ENCODE results near the gene AMZ1. TPM values are rescaled to one million over a fixed set of nuclear protein-coding genes. Genes with fewer than 3 reads are reported as not detected.
A peak's percentile ranks its signal among the peaks of the same experiment; 100 is the strongest.

The AMZ1 gene, protein sequence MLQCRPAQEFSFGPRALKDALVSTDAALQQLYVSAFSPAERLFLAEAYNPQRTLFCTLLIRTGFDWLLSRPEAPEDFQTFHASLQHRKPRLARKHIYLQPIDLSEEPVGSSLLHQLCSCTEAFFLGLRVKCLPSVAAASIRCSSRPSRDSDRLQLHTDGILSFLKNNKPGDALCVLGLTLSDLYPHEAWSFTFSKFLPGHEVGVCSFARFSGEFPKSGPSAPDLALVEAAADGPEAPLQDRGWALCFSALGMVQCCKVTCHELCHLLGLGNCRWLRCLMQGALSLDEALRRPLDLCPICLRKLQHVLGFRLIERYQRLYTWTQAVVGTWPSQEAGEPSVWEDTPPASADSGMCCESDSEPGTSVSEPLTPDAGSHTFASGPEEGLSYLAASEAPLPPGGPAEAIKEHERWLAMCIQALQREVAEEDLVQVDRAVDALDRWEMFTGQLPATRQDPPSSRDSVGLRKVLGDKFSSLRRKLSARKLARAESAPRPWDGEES
- 0.26 and 0.33 TPM in 2 replicates for total RNA-seq
- 0.23 and 0.26 TPM in 2 replicates for polyA plus RNA-seq
- polyA plus RNA-seq (2012) = 0.21 and 0.22 TPM in 2 replicates
- 0.26 and 0.82 TPM in 2 replicates for polyA minus RNA-seq (ENCODE audit: low replicate concordance)

- Histone ChIP-seq H3K36me3 (ENCODE audit: control insufficient read depth, insufficient read depth, low read length) (no peaks in the 10 kb centered on the region), H3K4me1 (ENCODE audit: control insufficient read depth, extremely low read depth, insufficient read depth, low read length) (peaks cover 6% of the 10 kb centered on the region), H3K9ac (ENCODE audit: insufficient read depth, low read length) (peak within 1 kb of the TSS; percentile 16), H3K79me2 (ENCODE audit: control insufficient read depth, insufficient read depth, low read length) (no peaks in the 10 kb centered on the region), H2AFZ (ENCODE audit: low read length) (no peak within 1 kb of the TSS), H3K4me3 (replicated peaks in 1 of 4; ENCODE audit: control extremely low read depth in 1 of 4, insufficient read depth in 1 of 4, low read depth in 3 of 4, low read length in 4 of 4) (peak within 1 kb of the TSS in 1 of 4 experiments; percentile 32), H3K9me3 (ENCODE audit: control insufficient read depth, insufficient read depth, low read depth, low read length) (no peaks in the 10 kb centered on the region), H4K20me1 (ENCODE audit: control insufficient read depth, extremely low read depth, insufficient read depth, low read length) (no peaks in the 10 kb centered on the region), H3K27ac (ENCODE audit: insufficient read depth, low read length) (no peak within 1 kb of the TSS), H3K27me3 (ENCODE audit: control insufficient read depth, insufficient read depth, low read length) (peaks cover 27% of the 10 kb centered on the region), H3K4me2 (ENCODE audit: extremely low read depth, insufficient read depth, low read length) (peak within 1 kb of the TSS; percentile 52)
- DNase-seq (ENCODE audit: low read depth in 2 of 2) = no peak
- TF ChIP-seq EZH2 (IDR thresholded peaks at IDR 0.05; ENCODE audit: low read length, missing control alignments) (no peak), CTCF (conservative IDR thresholded peaks at IDR 0.05 in 1 of 2, IDR thresholded peaks at IDR 0.05 in 1 of 2; ENCODE audit: low read depth in 1 of 2, low read length in 2 of 2) (no peak)
Observed at GRCh38 chr7:2687881-2688318, at the start of gene AMZ1. Gene AMZ1 (plus strand): TSS chr7:2688202. CDS start chr7:2700452, 12,250 bp downstream.

DNA sequence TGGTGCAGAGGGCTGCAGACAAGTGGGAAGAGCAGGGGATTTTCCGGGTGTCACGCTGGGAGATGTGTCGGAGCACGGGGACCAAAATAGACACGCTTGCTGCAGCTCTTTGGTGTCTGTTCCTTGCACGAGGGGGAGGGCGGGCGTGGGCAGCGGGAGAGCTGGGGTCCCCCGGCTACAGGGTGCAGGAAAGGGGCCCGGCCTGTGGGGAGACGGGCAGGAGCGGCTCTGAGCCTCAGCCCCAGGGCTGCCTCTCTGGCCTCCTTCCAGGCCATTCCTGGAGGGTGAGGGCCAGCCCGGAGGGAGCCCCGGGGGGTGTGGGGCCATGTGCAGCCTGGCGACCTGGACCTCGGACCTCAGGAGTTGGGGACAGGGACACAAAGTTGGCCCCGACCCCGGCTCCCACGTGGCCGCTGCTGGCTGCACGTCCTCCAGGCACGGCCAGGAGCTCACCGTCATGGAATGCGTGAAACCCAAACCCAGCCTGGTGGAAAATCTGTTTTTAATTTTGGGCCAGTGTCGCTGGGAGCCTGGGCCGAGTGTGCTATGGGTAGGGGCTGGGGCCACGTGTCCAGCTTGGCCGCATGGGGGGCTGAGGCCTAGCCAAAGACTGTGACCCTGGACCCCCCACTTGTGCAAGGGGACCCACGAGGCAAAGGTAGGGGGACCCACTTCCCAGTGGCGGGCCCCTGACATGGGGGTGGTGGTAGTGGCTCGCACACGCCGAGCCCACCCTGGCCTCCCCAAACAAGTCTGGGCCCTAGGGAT lies 49.6 kb upstream of the AMZ1 start:
- Histone ChIP-seq H3K27ac (ENCODE audit: insufficient read depth, low read length) (peak overlapping the region; percentile 93), H3K27me3 (ENCODE audit: control insufficient read depth, insufficient read depth, low read length) (no peaks in the 10 kb centered on the region), H3K9ac (ENCODE audit: insufficient read depth, low read length) (peak overlapping the region; percentile 51), H3K4me2 (ENCODE audit: extremely low read depth, insufficient read depth, low read length) (peak overlapping the region; percentile 83), H2AFZ (ENCODE audit: low read length) (no peak overlapping the region), H3K4me1 (ENCODE audit: control insufficient read depth, extremely low read depth, insufficient read depth, low read length) (peaks cover 63% of the 10 kb centered on the region), H3K9me3 (ENCODE audit: control insufficient read depth, insufficient read depth, low read depth, low read length) (no peaks in the 10 kb centered on the region), H3K79me2 (ENCODE audit: control insufficient read depth, insufficient read depth, low read length) (peaks cover 72% of the 10 kb centered on the region), H3K36me3 (ENCODE audit: control insufficient read depth, insufficient read depth, low read length) (peaks cover 14% of the 10 kb centered on the region), H3K4me3 (replicated peaks in 1 of 4; ENCODE audit: control extremely low read depth in 1 of 4, insufficient read depth in 1 of 4, low read depth in 3 of 4, low read length in 4 of 4) (peak overlapping the region in 1 of 4 experiments; percentile 17), H4K20me1 (ENCODE audit: control insufficient read depth, extremely low read depth, insufficient read depth, low read length) (no peaks in the 10 kb centered on the region)
- no peak for TF ChIP-seq EZH2 (IDR thresholded peaks at IDR 0.05; ENCODE audit: low read length, missing control alignments)
- no peak for TF ChIP-seq CTCF (conservative IDR thresholded peaks at IDR 0.05 in 1 of 2, IDR thresholded peaks at IDR 0.05 in 1 of 2; ENCODE audit: low read depth in 1 of 2, low read length in 2 of 2)
- peak; percentile 44 to 77 for DNase-seq (ENCODE audit: low read depth in 2 of 2)

- Histone ChIP-seq H3K79me2 (ENCODE audit: control insufficient read depth, insufficient read depth, low read length) (peaks cover 74% of the 10 kb centered on the region), H4K20me1 (ENCODE audit: control insufficient read depth, extremely low read depth, insufficient read depth, low read length) (no peaks in the 10 kb centered on the region), H3K36me3 (ENCODE audit: control insufficient read depth, insufficient read depth, low read length) (peaks cover 14% of the 10 kb centered on the region), H3K27ac (ENCODE audit: insufficient read depth, low read length) (peak overlapping the region; percentile 93), H3K27me3 (ENCODE audit: control insufficient read depth, insufficient read depth, low read length) (no peaks in the 10 kb centered on the region), H3K4me2 (ENCODE audit: extremely low read depth, insufficient read depth, low read length) (no peak overlapping the region), H3K4me1 (ENCODE audit: control insufficient read depth, extremely low read depth, insufficient read depth, low read length) (peaks cover 58% of the 10 kb centered on the region), H3K4me3 (replicated peaks in 1 of 4; ENCODE audit: control extremely low read depth in 1 of 4, insufficient read depth in 1 of 4, low read depth in 3 of 4, low read length in 4 of 4) (no peak overlapping the region), H2AFZ (ENCODE audit: low read length) (no peak overlapping the region), H3K9ac (ENCODE audit: insufficient read depth, low read length) (peak overlapping the region; percentile 51), H3K9me3 (ENCODE audit: control insufficient read depth, insufficient read depth, low read depth, low read length) (no peaks in the 10 kb centered on the region)
- TF ChIP-seq EZH2 (IDR thresholded peaks at IDR 0.05; ENCODE audit: low read length, missing control alignments) = no peak
- no peak for TF ChIP-seq CTCF (conservative IDR thresholded peaks at IDR 0.05 in 1 of 2, IDR thresholded peaks at IDR 0.05 in 1 of 2; ENCODE audit: low read depth in 1 of 2, low read length in 2 of 2)
- DNase-seq (ENCODE audit: low read depth in 2 of 2) = no peak
Observed at GRCh38 chr7:2639181-2639681, 48.8 kb upstream of the AMZ1 start.
